Nephron (organoid): ENCODE results near the gene CUX1.

Source experiments
- H3K27ac Mint-ChIP-seq, 3 experiments: 2 replicates each; pipeline ENCODE4 v1.8.0; 2020; ENCODE audit warnings: mixed read lengths in 3 of 3, mild to moderate bottlenecking in 2 of 3, moderate library complexity in 1 of 3
- H3K27me3 Mint-ChIP-seq: 2 replicates; pipeline ENCODE4 v1.8.0; 2021; ENCODE audit warnings: low read depth, mild to moderate bottlenecking, moderate library complexity, mixed read lengths
- H3K36me3 Mint-ChIP-seq: 2 replicates; pipeline ENCODE4 v1.8.0; 2020; ENCODE audit warnings: low read depth, mixed read lengths
- H3K4me1 Mint-ChIP-seq: 2 replicates; pipeline ENCODE4 v1.8.0; 2020; ENCODE audit warnings: mixed read lengths
- H3K4me3 Mint-ChIP-seq, 3 experiments: 2 replicates each; pipeline ENCODE4 v1.8.0; 2020; ENCODE audit warnings: mild to moderate bottlenecking in 3 of 3, mixed read lengths in 3 of 3, moderate library complexity in 2 of 3
- H3K9me3 Mint-ChIP-seq: 2 replicates; pipeline ENCODE4 v1.8.0; 2020; ENCODE audit warnings: mixed read lengths
- CTCF ChIP-seq, 3 experiments: fragments of 200-600 bp; sonication (generic); IDR thresholded peaks; one replicate each; pipeline ENCODE4 v1.5.0; 2021; ENCODE audit warnings: antibody characterized with exemption in 3 of 3; ENCODE audit not compliant: unreplicated experiment in 3 of 3

The CUX1 gene

GRCh38 chr7:102287111-102287980, 469.9 kb downstream of the CUX1 start:
- no peak overlapping the region for H3K27ac Mint-ChIP-seq
- no peaks in the 10 kb centered on the region for H3K9me3 Mint-ChIP-seq
- H3K27me3 Mint-ChIP-seq = peaks cover 15% of the 10 kb centered on the region
- H3K4me3 Mint-ChIP-seq = peak overlapping the region; percentile 76 to 88 (median 87)
- H3K4me1 Mint-ChIP-seq = peaks cover 35% of the 10 kb centered on the region
- TF ChIP-seq CTCF (IDR thresholded peaks at IDR 0.05; ENCODE audit: unreplicated experiment in 3 of 3) = no peak
- no peaks in the 10 kb centered on the region for H3K36me3 Mint-ChIP-seq

- Mint-ChIP-seq H3K4me3 (peak overlapping the region; percentile 76 to 88 (median 87)), H3K4me1 (peaks cover 35% of the 10 kb centered on the region), H3K27me3 (peaks cover 15% of the 10 kb centered on the region), H3K27ac (peak overlapping the region in 1 of 3 experiments; percentile 77), H3K9me3 (no peaks in the 10 kb centered on the region), H3K36me3 (no peaks in the 10 kb centered on the region)
- TF ChIP-seq CTCF (IDR thresholded peaks at IDR 0.05; ENCODE audit: unreplicated experiment in 3 of 3) = no peak
Measured at GRCh38 chr7:102287981-102288278, 470.5 kb downstream of the CUX1 start.

GRCh38 chr7:102288285-102288930, 471.0 kb downstream of the CUX1 start:
- peaks cover 15% of the 10 kb centered on the region for H3K27me3 Mint-ChIP-seq
- no peak for TF ChIP-seq CTCF (IDR thresholded peaks at IDR 0.05; ENCODE audit: unreplicated experiment in 3 of 3)
- no peaks in the 10 kb centered on the region for H3K36me3 Mint-ChIP-seq
- H3K9me3 Mint-ChIP-seq = no peaks in the 10 kb centered on the region
- peak overlapping the region; percentile 76 to 88 (median 87) for H3K4me3 Mint-ChIP-seq
- H3K4me1 Mint-ChIP-seq = peaks cover 32% of the 10 kb centered on the region
- H3K27ac Mint-ChIP-seq = peak overlapping the region in 1 of 3 experiments; percentile 77

- no peak for TF ChIP-seq CTCF (IDR thresholded peaks at IDR 0.05; ENCODE audit: unreplicated experiment in 3 of 3)
- H3K9me3 Mint-ChIP-seq = no peaks in the 10 kb centered on the region
- H3K27me3 Mint-ChIP-seq = peaks cover 15% of the 10 kb centered on the region
- H3K36me3 Mint-ChIP-seq = no peaks in the 10 kb centered on the region
- H3K4me1 Mint-ChIP-seq = peaks cover 30% of the 10 kb centered on the region
- peak overlapping the region; percentile 76 to 88 (median 87) for H3K4me3 Mint-ChIP-seq
- H3K27ac Mint-ChIP-seq = no peak overlapping the region
Measured at GRCh38 chr7:102289057-102289456, 471.6 kb downstream of the CUX1 start.

- no peaks in the 10 kb centered on the region for H3K36me3 Mint-ChIP-seq
- peak overlapping the region; percentile 42 to 63 (median 62) for H3K4me3 Mint-ChIP-seq
- no peak overlapping the region for H3K27ac Mint-ChIP-seq
Measured at GRCh38 chr7:102291056-102291915, 473.9 kb downstream of the CUX1 start.

More at GRCh38 chr7:102291056-102291915, 473.9 kb downstream of the CUX1 start:
- Mint-ChIP-seq H3K9me3 (no peaks in the 10 kb centered on the region), H3K27me3 (peaks cover 18% of the 10 kb centered on the region), H3K4me1 (peaks cover 32% of the 10 kb centered on the region)
- TF ChIP-seq CTCF (IDR thresholded peaks at IDR 0.05; ENCODE audit: unreplicated experiment in 3 of 3) = no peak
